HG02970 (cell line): ENCODE results near the gene ALOXE3.
A peak's percentile ranks its signal among the peaks of the same experiment; 100 is the strongest.
"Not testable (repeated sequence)": the region's sequence is repeated elsewhere in the genome, so short reads cannot be mapped to it uniquely, and the experiment has no call there.

Experiments used
- ATAC-seq: cut with Tn5 transposase; IDR thresholded peaks from one replicate; pipeline ENCODE4 v1.9.1; 2021; ENCODE audit warnings: mild to moderate bottlenecking, moderate library complexity, moderate number of reproducible peaks; ENCODE audit not compliant: unreplicated experiment, low FRiP score

The ALOXE3 gene

DNA sequence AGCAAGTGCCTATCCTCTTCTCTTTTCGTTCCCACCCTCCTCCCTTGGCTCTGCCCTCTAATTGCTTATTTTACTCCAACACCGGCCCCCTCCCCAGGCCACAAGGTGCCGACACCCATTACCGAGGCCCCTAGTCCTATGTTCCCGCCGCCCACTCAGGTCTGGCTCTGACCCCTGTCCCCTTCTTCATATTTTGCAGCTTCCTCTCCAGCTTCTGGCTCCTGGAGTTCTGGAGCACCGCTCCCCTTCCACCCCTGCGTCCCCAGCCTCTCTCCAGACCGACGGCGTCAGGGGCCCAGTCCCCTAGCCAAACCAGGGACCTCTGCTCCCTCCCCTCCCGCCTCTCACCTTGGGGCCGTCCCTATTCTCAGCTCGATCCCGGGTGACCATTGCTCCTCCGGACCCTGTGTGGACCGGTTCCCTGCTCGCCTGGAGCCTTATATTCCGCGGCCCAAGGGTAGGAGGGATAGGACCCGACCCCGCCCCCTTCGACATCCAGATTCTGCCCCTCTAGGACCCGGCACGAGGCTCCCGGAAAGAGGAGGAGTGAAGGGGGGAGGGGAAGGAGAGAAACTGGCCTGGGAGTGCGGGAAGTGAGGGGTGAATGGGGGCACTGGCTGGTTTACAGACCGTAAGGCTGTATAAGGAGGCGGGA is 5.5 kb upstream of the ALOXE3 start, which contains the start of gene HES7:
Gene HES7 (minus strand): TSS at position 412 of the 655 bp plus-strand sequence. CDS start 22 bp downstream, at position 390.
- no peak for ATAC-seq

- no peak for ATAC-seq
Observed at GRCh38 chr17:8122924-8123694, 4.8 kb upstream of the ALOXE3 start.

GRCh38 chr17:8122422-8122923 is 4.2 kb upstream of the ALOXE3 start:
- no peak for ATAC-seq

DNA sequence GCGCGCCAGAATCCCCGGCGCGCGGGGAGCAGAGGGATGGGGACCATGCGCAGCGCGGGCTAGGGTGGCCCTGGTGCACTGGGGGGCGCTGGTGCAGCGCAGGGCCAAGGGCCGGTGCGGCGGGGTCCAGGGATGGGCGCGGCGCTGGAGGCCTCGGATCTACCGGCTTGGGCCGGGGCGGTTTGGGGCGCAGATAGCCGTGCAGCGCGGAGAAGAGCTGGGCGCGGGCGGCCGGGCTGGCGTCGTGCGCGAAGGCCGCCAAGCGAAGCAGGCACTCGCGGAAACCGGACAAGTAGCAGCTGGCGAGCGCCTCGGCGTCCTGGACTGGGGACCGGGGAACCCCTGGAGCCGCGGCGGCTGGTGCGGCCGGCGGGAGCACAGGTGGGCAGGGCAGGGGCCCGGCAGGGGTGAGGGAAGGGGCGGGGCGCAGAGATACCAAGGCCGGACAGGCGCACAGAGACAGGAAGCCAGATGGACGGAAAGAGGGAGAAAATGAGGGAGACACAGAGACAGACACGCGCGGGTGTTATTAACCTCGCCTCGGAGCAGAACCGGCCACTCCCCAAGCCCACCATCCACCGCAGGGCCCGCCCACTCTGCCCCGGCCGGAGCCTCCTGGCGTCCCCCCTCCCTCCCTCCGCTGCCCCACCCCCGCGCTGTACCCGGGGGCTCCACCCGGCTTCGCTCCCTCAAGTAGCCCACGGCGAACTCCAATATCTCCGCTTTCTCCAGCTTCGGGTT is 3.5 kb upstream of the ALOXE3 start:
- no peak for ATAC-seq

DNA sequence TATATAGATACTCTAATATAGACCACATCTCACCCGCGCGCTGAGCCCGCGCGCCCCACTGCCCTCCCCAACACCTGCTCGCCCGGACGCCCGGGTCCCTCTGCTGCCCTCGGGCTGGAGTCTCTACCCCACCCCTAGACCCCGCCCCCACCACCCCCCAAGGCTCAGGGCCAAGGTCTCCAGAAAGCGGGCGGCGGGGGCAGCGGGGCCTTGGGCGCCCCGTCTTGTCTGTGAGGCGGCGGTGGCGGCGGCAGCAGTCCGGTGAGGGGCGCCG is 3.0 kb upstream of the ALOXE3 start:
- ATAC-seq: no peak

GRCh38 chr17:8120520-8121406 is 2.4 kb upstream of the ALOXE3 start:
- peak; percentile 5 for ATAC-seq

GRCh38 chr17:8119581-8120519 is 1.5 kb upstream of the ALOXE3 start:
- peak; percentile 37 for ATAC-seq

- peak; percentile 33 for ATAC-seq
Observed at GRCh38 chr17:8118769-8119580, 661 bp upstream of the ALOXE3 start.

GRCh38 chr17:8117367-8117979 is 841 bp downstream of the ALOXE3 start:
- no peak for ATAC-seq

DNA sequence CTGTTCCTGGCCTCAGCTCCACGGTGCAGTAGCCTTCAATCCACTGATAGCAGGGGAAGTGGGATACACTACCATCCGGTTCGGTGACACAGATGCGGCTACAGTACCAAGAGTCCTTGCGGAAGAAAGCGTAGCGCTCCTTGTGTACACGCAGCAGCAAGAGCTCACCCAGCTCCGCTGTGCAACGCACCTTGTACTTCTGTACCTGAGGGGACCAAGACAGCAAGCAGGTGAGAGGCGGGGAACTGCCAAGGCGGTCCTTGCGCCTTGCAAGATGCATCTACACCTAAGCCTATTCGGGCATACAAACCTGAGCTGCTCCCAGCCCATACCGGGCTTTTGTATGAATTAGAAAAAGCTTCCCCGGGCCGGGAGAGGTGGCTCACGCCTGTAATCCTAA is 1.5 kb downstream of the ALOXE3 start:
- ATAC-seq: no peak

GRCh38 chr17:8110907-8111306 is 7.4 kb downstream of the ALOXE3 start:
- ATAC-seq: no peak

DNA sequence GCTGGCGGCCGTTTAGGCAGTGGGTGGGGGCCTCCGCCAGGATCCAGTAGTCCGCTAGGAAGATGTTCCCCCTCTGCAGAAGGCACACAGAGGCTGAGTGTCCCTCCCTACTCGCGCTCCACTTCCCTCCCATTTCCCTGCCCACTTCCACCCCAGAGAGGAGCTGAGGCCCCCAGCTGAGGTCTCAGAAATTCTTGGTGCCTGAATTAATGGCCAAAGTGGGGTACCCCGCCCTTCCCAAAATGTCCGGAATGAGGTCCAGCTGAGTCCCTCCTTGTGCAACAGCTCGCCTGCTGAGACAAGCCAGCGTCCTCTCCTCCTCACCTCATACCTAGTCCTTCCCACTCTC is 7.9 kb downstream of the ALOXE3 start:
- no peak for ATAC-seq

- ATAC-seq: no peak
Observed at GRCh38 chr17:8109661-8110455, 8.5 kb downstream of the ALOXE3 start.

GRCh38 chr17:8108972-8109660 is 9.2 kb downstream of the ALOXE3 start:
- ATAC-seq: no peak

DNA sequence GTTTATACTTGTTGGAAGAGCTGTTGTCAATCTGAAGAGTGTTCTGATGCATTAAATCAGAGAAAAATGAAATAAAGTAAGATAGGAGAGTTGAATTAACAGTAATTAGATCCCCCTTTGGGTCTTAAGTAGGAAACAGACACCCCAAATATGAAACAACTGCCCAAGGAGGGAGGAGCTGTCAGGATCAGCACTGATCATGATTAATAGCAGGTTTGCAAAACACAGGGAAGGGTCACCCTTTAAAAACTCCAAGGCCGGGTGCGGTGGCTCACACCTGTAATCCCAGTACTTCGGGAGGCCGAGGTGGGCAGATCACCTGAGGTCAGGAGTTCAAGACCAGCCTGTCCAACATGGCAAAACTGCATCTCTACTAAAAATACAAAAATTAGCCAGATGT is 11.3 kb downstream of the ALOXE3 start:
- ATAC-seq: not testable (repeated sequence)

- no peak for ATAC-seq
Observed at GRCh38 chr17:8105957-8106398, 12.3 kb downstream of the ALOXE3 start.

DNA sequence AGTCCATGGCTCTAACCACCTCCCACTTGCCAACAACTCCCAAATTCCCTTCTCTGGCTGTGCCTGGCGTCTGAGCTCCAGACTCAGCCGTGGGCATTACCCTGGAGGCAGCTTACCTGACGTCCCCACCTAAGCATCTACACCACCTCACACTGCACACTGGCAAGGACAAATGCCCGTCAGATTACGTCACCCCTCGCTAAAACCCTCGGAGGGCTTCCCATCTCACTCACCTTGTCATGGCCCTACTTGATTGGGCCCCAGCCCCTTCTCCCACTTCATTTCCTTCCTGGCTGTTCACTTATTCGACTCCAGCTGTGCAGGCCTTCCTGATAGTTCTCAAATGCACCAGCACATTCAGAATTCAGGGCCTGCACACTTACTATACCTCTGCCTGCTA is 13.4 kb downstream of the ALOXE3 start:
- ATAC-seq: no peak
